NOMO-1 treated with dmso at 0.1 percent for 144 hours (cell line): ENCODE measurements around the gene LTBP2.
"Not testable (repeated sequence)": the region's sequence is repeated elsewhere in the genome, so short reads cannot be mapped to it uniquely, and the experiment has no call there.

ENCODE experiments used
- DNase-seq: peaks from one replicate; lab custom pipeline; 2025; ENCODE audit not compliant: unreplicated experiment; lab: John Stamatoyannopoulos, UW

Gene LTBP2

GRCh38 chr14:74554742-74555362 lies 57.2 kb downstream of the LTBP2 start:
- DNase-seq: no peak

- no peak for DNase-seq
These were observed 59.4 kb downstream of the LTBP2 start for GRCh38 chr14:74552623-74553022.

DNA sequence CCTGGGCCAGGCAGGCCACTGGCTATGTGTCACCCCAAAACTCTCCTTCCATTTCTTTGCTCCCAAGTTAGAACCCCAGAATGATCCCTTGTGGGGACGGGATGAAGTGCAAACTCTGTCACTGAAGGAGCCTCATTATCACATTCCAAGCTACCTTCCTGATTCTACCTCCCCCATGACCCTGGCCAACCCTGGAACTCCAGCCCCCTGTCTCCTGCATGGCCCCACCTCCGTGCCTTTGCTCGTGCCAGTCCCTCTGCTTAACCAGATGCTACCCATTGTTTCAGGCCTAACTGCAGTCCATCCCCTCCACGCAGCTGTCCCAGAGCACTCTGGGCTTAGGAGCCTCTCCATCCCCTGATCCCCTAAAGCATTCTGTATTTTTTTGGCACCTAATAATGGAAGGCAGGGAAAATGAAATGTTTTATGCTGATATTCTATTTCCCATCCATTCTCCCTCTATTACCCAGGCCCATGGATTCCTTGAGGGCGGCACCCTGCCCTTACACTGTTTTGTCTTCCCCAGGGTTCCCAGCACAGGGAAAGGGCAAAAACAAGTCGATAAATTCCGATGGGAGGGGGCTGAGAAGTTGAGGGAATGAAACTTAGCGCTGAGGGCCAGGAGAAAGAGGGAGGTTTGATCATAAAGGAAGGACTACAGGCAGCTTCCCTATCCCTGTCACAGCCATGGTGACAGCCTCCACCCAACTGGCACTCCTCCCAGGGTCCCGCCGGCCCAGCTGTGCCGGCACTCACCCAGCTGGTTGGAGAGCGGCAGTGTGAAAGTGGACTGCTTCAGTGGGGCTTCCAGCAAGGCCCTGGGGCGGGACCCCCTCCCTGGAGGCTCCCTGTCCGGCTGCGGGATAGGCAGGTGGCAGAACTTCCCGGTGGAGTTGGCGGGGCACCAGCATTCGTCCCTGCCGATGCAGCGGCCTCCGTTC lies 60.3 kb downstream of the LTBP2 start:
- no peak for DNase-seq

DNA sequence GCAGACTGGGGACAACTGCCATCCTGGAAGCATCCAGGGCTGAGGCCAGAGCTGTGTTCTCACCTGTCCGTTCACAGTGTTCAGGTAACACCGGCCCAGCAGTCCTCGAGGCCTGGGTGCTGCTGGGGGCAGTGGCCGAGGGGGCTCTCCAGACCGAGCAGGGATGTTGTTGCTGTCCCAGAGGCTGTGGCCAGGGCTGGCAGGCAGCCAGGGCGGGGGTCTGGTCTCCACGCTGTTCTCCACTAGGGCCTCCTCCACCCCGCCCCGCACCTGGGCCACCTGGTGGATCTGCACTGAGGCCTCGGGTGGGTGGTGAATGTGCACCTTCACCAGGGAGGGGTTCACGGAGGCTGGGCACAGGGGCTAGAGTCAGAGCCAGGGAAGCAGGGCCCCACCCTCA lies 61.0 kb downstream of the LTBP2 start:
- no peak for DNase-seq

DNA sequence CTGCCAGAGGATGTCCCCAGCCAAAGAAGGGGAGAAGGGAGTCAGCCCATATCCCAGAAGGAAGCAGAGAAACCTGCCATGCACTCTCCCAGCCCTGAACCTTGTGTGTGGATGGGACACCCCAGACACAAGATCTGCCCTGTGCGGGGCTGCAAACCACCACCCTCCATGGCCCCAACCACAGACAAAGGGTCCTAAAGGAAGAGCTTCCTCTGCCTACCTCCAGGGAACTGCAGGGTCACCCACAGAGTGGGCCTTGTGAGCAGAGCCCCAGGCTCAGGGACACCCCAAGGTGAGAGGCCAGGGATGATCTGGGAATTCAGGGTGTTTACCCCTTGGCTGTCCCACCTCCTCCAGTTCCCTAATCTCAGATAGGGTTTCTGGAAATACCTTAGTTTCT lies 62.0 kb downstream of the LTBP2 start:
- DNase-seq: no peak

DNA sequence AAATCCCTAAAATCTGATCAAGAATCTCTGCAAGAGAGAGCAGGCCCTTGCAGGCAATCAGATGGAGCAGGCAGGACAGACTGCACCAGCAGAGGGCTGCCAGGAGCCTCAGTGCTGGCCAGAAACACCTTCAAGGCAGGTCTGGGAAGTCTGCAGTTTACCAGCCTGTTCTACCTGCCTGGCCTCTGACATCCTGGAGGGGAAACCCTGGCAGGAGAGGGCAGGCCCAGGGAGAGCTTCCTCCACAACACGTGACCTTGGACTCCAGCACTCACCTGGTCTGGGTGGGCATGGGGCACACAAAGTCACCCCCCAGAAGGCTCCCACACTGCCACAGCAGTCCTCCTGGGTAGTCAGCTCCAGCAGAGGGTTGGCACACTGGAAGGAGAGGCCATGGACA lies 62.4 kb downstream of the LTBP2 start:
- no peak for DNase-seq

GRCh38 chr14:74548881-74549280 lies 63.2 kb downstream of the LTBP2 start:
- DNase-seq: no peak

GRCh38 chr14:74547331-74547927 lies 64.6 kb downstream of the LTBP2 start:
- DNase-seq: no peak

GRCh38 chr14:74546416-74546815 lies 65.6 kb downstream of the LTBP2 start:
- no peak for DNase-seq

DNA sequence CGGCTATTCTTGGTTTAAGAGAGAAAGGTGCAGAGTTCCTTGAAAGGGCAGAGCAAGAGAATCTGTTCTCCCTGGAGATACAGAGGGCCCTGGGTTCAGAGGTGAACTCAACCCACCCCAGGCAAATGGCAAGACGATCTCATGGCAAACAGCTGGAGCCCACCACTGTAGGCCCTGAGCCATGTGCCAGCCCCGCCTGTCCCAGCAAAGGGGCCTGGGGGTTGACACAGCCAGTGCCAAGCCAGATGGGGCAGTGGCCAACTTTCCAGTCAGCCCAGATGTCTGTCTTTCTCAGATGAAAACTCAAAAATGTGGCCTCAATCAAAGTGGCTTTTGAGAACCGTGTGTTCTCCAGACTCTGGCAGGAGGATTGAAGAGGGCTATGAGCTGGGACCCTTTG lies 66.7 kb downstream of the LTBP2 start:
- no peak for DNase-seq

GRCh38 chr14:74543771-74544438 lies 68.1 kb downstream of the LTBP2 start:
- no peak for DNase-seq

GRCh38 chr14:74542056-74542685 lies 69.9 kb downstream of the LTBP2 start:
- no peak for DNase-seq

DNA sequence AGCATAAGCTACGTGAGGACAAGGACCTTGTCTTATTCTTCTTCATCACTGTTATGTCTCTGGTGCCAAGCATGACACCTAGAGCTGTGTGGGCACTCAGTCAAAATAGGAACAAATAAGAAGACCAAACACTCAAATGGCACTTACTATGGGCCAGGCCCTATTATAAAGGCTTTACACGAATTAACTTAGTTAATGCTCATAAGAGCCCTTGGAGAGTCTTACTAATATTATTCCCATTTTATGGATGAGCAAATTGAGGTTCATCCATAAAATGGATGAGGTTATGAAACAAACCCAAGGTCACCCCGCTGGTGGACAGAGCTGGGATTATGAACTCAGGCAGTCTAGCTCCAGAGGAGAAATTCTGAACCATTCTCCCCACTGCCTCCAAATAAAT lies 70.8 kb downstream of the LTBP2 start:
- no peak for DNase-seq

DNA sequence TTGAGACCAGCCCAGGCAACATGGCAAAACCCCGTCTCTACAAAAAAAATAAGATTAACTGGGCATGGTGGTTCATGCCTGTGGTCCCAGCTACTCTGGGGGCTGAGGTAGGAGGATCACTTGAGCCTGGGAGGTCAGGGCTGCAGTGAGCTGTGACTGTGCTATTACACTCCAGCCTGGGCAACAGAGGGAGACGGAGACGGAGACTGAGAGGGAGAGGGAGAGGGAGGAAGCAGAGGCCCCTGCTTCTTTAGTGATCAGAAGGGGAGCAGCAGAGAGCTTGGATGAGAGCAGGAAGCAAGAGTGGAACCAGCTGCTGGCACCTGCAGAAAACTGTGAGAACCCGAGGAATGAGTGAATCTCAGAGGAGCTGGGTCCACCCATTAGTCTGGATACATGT lies 72.5 kb downstream of the LTBP2 start:
- no peak for DNase-seq

GRCh38 chr14:74538411-74539391 lies 73.3 kb downstream of the LTBP2 start:
- no peak for DNase-seq

DNA sequence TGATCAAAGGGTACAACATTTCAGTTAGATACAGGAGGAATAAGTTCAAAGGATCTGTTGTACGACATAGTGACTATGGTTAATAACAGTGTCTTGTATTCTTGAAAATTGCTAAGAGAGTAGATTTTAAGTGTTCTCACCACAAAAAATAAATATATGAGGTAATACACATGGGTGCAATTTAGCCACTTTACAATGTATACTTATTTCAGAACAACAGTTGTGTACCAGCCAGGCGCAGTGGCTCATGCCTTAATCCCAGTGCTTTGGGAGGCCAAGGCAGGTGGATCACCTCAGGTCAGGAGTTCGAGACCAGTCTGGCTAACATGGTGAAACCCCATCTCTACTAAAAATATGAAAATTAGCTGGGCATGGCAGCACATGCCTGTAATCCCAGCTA lies 75.7 kb downstream of the LTBP2 start:
- DNase-seq: not testable (repeated sequence)

DNA sequence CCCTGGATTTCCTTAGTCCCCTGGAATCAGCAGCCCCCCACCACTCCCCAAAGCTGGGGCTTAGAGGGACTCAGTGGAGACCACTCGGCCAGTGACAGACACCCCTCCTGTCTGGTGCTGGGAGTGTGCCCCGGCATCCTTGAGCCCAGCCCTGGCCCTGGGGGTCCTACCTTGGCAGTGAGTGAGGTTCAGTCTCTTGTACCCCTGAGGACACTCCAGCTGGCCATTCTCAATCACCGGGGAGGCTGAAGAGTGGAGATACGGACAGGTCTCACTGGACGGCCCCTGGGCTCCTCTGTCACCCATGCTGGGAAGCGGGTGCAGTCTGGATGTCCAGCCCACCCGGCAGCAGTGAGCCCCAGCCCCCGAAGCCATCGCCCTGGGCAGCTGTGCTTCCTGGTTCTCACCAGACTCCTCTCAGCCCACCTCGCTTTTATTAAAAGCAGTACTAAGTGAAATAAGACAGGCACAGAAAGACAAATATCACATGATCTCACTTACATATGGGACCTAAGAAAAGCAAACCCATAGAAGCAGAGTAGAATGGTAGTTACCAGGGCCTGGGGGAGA lies 76.2 kb downstream of the LTBP2 start:
- DNase-seq: no peak

DNA sequence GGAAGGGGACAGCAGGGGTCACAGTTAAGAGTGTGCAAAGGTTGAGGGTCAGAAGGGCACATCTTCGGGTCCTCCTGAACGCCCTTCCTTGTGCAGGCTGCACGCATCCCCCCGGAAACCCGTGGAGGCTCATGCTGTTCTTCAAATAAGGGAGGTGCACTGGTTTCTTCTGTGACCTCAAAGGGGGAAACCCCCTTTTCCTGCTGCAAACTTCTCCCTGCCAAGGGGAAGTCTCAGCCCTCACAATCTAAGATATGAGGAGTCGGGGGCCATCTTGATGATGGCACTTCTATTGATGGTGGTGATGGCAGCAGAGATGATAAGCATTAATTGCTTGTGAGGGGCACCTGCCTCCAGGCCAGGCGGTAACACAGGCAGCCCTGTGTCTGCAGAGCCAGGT lies 78.5 kb downstream of the LTBP2 start:
- no peak for DNase-seq

DNA sequence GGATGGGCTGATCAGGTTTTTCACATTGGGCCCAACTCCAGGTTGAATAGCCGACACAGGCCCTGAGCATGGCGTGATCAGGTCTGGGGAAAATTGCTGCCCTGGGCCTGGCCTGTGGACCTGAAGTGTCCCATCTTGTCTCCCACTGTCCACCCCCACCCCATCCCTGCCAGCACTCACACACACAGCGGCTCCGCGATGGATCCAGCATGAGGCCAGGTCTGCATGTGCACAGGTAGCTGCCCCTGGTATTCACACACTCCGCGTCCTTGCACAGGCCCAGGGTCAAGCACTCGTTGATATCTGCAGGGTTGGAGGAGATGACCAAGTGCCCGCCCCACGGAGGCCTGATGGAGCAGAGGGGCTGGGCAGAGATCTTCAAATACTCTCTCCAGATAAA lies 79.8 kb downstream of the LTBP2 start:
- DNase-seq: no peak

DNA sequence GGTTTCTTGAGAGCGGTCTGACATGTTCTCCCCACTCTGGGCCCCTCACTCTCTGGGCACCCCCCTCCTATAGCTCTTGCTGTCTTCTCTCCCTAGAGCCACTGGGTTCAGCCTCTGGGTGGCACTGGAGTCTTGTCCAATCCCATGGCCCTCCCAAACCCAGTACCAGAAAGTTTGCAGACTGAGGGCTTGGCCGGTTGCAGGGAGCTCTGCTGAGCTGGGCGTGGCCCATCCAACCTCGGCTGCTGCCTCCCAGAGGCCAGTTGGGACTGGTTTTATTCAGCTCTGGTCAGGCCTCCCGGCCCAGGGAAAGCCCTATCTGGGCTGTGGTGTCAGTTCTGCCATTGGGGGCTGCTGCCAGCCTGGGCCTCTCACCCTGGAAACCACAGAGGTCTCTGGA lies 80.6 kb downstream of the LTBP2 start:
- no peak for DNase-seq
